CD4-positive, alpha-beta T cell treated with Interleukin-1 beta for 1 hour (primary cell): ENCODE results near the gene PAX8.
"Not testable (repeated sequence)": the region's sequence is repeated elsewhere in the genome, so short reads cannot be mapped to it uniquely, and the experiment has no call there.

Experiments used
- DNase-seq, 2 donors: peaks; one replicate each; pipeline ENCODE4 v3.0.0-alpha.2; 2020 to 2022

Gene PAX8

GRCh38 chr2:113288674-113289149 lies 10.0 kb upstream of the PAX8 start:
- DNase-seq, result not testable (repeated sequence)

GRCh38 chr2:113288117-113288673 lies 9.5 kb upstream of the PAX8 start:
- not testable (repeated sequence) for DNase-seq

GRCh38 chr2:113285816-113286215 lies 7.1 kb upstream of the PAX8 start:
- no peak for DNase-seq

GRCh38 chr2:113284999-113285398 lies 6.3 kb upstream of the PAX8 start:
- not testable (repeated sequence) for DNase-seq

GRCh38 chr2:113284476-113284875 lies 5.8 kb upstream of the PAX8 start:
- no peak for DNase-seq

GRCh38 chr2:113283704-113284284 lies 5.1 kb upstream of the PAX8 start:
- DNase-seq, result no peak

- DNase-seq, result peak in 1 of 2 donors; percentile 47
These were observed 4.2 kb upstream of the PAX8 start for GRCh38 chr2:113282747-113283533.

GRCh38 chr2:113281910-113282746 lies 3.4 kb upstream of the PAX8 start:
- no peak for DNase-seq

GRCh38 chr2:113278073-113278741 lies 514 bp downstream of the PAX8 start:
- DNase-seq, result no peak

- DNase-seq, result no peak
These were observed 1.1 kb downstream of the PAX8 start for GRCh38 chr2:113277474-113278072.

- DNase-seq, result no peak
These were observed 1.8 kb downstream of the PAX8 start for GRCh38 chr2:113276761-113277425.

GRCh38 chr2:113276216-113276760 lies 2.4 kb downstream of the PAX8 start:
- DNase-seq, result no peak

GRCh38 chr2:113275556-113276215 lies 3.0 kb downstream of the PAX8 start:
- DNase-seq, result no peak

- no peak for DNase-seq
These were observed 4.3 kb downstream of the PAX8 start for GRCh38 chr2:113274432-113274831.

GRCh38 chr2:113273981-113274380 lies 4.7 kb downstream of the PAX8 start:
- no peak for DNase-seq

GRCh38 chr2:113273027-113273551 lies 5.6 kb downstream of the PAX8 start:
- peak in 1 of 2 donors; percentile 24 for DNase-seq

GRCh38 chr2:113272477-113272876 lies 6.2 kb downstream of the PAX8 start:
- no peak for DNase-seq

- no peak for DNase-seq
These were observed 9.9 kb downstream of the PAX8 start for GRCh38 chr2:113268621-113269360.

- DNase-seq, result no peak
These were observed 12.3 kb downstream of the PAX8 start for GRCh38 chr2:113266431-113266830.
